ENCODE data around the gene PKHD1. TPM values are rescaled to one million over a fixed set of nuclear protein-coding genes. Genes with fewer than 3 reads are reported as not detected.
"Not testable (repeated sequence)": the region's sequence is repeated elsewhere in the genome, so short reads cannot be mapped to it uniquely, and the experiment has no call there.

The PKHD1 gene
- total RNA-seq, 2 experiments from 2014 or later: not detected

- no peaks in the 10 kb centered on the region for H3K36me3 Mint-ChIP-seq
- no peak overlapping the region for H3K27ac Mint-ChIP-seq
- no peak for DNase-seq
- no peaks in the 10 kb centered on the region for H3K4me1 Mint-ChIP-seq
- peaks cover 3% of the 10 kb centered on the region for H3K27me3 Mint-ChIP-seq
- H3K9me3 Mint-ChIP-seq: no peaks in the 10 kb centered on the region
- ATAC-seq (ENCODE audit: low read depth): no peak
- POLR2A ChIA-PET: no interaction called here
- no peak overlapping the region for H3K4me3 Mint-ChIP-seq
Measured at GRCh38 chr6:51949526-51949925, 137.9 kb downstream of the PKHD1 start.

GRCh38 chr6:51939695-51940094 lies 147.7 kb downstream of the PKHD1 start:
- H3K4me3 Mint-ChIP-seq; H3K36me3 Mint-ChIP-seq; H3K27ac Mint-ChIP-seq; H3K27me3 Mint-ChIP-seq; H3K9me3 Mint-ChIP-seq; ATAC-seq (ENCODE audit: low read depth); DNase-seq; H3K4me1 Mint-ChIP-seq; POLR2A ChIA-PET: not testable (repeated sequence)

DNA sequence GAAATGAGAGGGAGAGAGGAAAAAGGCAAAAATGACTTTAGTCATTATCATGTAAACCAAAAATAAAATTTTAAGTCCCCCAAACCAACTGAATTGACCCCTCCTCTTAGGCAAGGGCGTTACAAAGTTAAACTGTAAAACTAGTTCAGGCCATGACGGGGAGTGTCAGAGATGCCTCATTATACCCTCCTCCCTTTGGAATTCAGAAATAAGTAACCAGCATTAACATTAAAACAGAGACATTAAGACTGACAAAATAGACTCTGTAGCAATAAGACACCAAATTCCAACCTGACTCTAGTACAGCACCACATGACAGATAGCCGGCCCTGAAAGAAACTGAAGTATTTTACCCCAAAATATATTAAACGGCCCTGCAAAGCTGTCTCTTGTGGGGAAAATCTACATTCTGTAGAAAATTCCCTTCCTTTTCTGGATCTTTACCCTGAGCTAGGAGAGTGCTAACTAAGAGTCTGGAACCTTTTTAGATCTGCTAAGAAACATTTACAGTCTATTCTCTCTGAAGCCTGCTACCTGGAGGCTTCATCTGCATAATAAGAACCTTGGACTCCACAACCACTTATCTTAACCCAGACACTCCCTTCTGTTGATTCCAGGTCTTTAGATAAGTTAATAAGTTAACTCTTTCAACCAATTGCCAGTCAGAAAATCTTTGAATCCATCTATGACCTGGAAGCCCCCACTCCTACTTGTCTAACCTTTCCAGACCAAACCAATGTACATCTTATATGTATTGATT lies 150.7 kb downstream of the PKHD1 start:
- Mint-ChIP-seq H3K27ac (no peak overlapping the region), H3K36me3 (no peaks in the 10 kb centered on the region), H3K9me3 (no peaks in the 10 kb centered on the region), H3K27me3 (no peaks in the 10 kb centered on the region), H3K4me3 (no peak overlapping the region), H3K4me1 (no peaks in the 10 kb centered on the region)
- POLR2A ChIA-PET: no interaction called here
- ATAC-seq (ENCODE audit: low read depth) (no peak), DNase-seq (no peak)

DNA sequence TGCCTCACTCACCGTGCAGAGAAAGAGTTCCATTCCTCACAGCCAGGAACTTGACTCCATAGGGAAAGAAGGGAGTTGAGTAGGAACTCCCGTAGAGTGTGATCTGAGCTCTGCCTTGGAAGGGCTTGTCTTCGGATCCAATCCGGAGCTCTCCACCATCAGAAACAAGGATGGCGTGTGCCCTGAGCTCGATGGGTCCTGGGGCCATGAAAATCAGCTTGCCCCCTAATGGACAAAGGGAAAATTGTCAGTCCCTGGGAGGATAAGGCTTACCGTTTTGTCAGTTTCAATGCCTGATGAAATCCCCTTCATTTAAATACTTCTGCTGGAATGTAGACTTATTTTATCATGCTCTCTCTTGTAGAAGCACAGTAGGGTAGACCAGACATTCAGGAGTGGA lies 153.3 kb downstream of the PKHD1 start:
- Mint-ChIP-seq H3K9me3 (no peaks in the 10 kb centered on the region), H3K4me3 (no peak overlapping the region), H3K4me1 (no peaks in the 10 kb centered on the region), H3K36me3 (no peaks in the 10 kb centered on the region), H3K27me3 (no peaks in the 10 kb centered on the region), H3K27ac (no peak overlapping the region)
- POLR2A ChIA-PET: no interaction called here
- DNase-seq (no peak), ATAC-seq (ENCODE audit: low read depth) (no peak)

DNA sequence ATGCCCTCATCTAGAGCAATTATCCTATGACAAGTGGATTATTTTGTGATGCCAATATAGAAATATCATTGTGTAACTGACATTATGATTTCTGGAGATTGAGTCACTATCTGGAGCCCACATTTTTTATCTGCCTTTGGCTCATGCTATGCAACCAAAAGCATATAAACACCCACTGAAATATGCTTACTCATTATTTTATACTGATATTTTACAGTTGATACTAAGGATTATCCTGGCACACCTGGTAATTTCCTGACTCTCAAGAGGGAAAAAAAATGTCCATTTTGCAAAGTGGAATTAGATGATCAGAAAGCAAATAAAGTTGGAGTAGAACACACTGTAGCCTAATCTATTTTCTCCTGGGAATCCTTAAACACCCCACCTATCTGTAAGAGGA lies 154.5 kb downstream of the PKHD1 start:
- H3K9me3 Mint-ChIP-seq: no peaks in the 10 kb centered on the region
- POLR2A ChIA-PET: no interaction called here

DNA sequence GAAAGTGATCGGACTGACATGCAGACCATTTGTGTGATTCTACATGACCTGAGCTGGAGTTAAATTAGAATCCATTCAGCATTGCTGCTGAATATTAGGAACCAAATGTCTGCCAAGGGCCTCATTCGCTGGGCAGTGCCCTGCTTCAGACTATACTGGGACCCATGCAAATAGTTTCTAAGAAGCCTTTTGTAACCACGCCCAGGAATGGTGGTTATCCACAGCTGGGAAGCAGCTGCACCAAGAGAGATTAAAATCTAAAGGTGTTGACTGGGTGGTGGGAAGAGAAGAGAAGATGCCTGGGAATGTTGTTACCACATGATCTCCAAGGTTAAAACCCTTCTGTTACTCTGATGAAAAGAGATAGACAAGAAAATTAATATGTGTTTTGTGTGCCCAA lies 156.8 kb downstream of the PKHD1 start:
- H3K4me1 Mint-ChIP-seq: no peaks in the 10 kb centered on the region
- ATAC-seq (ENCODE audit: low read depth): no peak
- no peak overlapping the region for H3K4me3 Mint-ChIP-seq
- H3K27me3 Mint-ChIP-seq: no peaks in the 10 kb centered on the region
- POLR2A ChIA-PET: no interaction called here
- H3K36me3 Mint-ChIP-seq: no peaks in the 10 kb centered on the region
- H3K27ac Mint-ChIP-seq: no peak overlapping the region
- no peaks in the 10 kb centered on the region for H3K9me3 Mint-ChIP-seq
- DNase-seq: no peak

More for the DNA sequence above, 154.5 kb downstream of the PKHD1 start:
- no peaks in the 10 kb centered on the region for H3K27me3 Mint-ChIP-seq
- no peak overlapping the region for H3K27ac Mint-ChIP-seq
- ATAC-seq (ENCODE audit: low read depth) (no peak), DNase-seq (no peak)
- no peak overlapping the region for H3K4me3 Mint-ChIP-seq
- no peaks in the 10 kb centered on the region for H3K4me1 Mint-ChIP-seq
- H3K36me3 Mint-ChIP-seq: no peaks in the 10 kb centered on the region

- H3K4me1 Mint-ChIP-seq: no peaks in the 10 kb centered on the region
- no peak for DNase-seq
- no peaks in the 10 kb centered on the region for H3K36me3 Mint-ChIP-seq
- no peak for ATAC-seq (ENCODE audit: low read depth)
- no peaks in the 10 kb centered on the region for H3K27me3 Mint-ChIP-seq
- no peak overlapping the region for H3K4me3 Mint-ChIP-seq
- no peak overlapping the region for H3K27ac Mint-ChIP-seq
- H3K9me3 Mint-ChIP-seq: no peaks in the 10 kb centered on the region
- POLR2A ChIA-PET: no interaction called here
Measured at GRCh38 chr6:51929934-51930574, 157.4 kb downstream of the PKHD1 start.

GRCh38 chr6:51928320-51928719 lies 159.1 kb downstream of the PKHD1 start:
- ATAC-seq (ENCODE audit: low read depth) (no peak), DNase-seq (no peak)
- Mint-ChIP-seq H3K27ac (no peak overlapping the region), H3K4me3 (no peak overlapping the region), H3K9me3 (no peaks in the 10 kb centered on the region), H3K36me3 (no peaks in the 10 kb centered on the region), H3K27me3 (no peaks in the 10 kb centered on the region), H3K4me1 (no peaks in the 10 kb centered on the region)
- POLR2A ChIA-PET: no interaction called here

DNA sequence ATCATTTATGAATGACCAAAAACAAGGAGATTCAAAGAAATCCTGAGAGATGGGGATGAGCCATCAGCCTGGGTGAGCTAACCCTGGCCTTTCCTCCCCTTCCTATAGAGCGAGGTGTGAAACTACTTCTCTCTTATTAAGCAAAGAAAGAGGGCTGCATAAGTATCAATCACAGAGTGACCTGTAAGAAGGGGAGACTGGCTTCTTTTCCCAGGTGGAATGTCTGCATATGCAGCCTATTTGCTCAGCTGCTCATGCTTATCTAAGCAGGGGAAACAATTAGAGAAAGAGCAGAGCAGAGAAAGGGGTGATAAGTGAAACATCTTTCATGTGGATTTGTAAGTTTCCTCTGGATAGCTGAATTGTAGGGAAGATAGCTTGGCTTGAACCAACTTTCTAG lies 160.0 kb downstream of the PKHD1 start:
- no peaks in the 10 kb centered on the region for H3K9me3 Mint-ChIP-seq
- DNase-seq (no peak), ATAC-seq (ENCODE audit: low read depth) (no peak)
- H3K27ac Mint-ChIP-seq: no peak overlapping the region
- H3K4me3 Mint-ChIP-seq: no peak overlapping the region
- no peaks in the 10 kb centered on the region for H3K27me3 Mint-ChIP-seq
- H3K4me1 Mint-ChIP-seq: no peaks in the 10 kb centered on the region
- H3K36me3 Mint-ChIP-seq: no peaks in the 10 kb centered on the region
- POLR2A ChIA-PET: no interaction called here

DNA sequence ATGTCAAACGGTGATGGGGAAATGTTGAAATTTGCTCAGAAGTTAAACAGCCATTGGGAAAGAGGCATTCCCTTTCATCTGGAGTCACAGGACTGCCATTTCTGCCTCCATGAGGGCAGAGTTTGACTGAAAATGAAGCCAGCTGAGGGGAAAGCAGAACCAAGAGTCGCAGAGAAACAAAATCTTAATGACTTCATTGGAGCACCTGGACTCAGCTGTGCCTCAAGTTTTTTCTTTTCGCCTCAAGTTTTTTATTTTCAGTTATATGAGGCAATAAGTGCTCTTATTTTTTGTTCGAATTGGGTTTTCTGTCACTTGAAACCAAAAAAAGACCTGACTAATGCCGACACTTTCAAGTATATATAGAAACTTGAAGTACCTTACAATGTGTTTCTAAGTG lies 161.3 kb downstream of the PKHD1 start:
- no peak overlapping the region for H3K27ac Mint-ChIP-seq
- no peak for ATAC-seq (ENCODE audit: low read depth)
- H3K27me3 Mint-ChIP-seq: no peaks in the 10 kb centered on the region
- no peaks in the 10 kb centered on the region for H3K36me3 Mint-ChIP-seq
- no peaks in the 10 kb centered on the region for H3K4me1 Mint-ChIP-seq
- POLR2A ChIA-PET: no interaction called here
- peaks cover 2% of the 10 kb centered on the region for H3K9me3 Mint-ChIP-seq
- no peak overlapping the region for H3K4me3 Mint-ChIP-seq
- DNase-seq: no peak

- H3K27me3 Mint-ChIP-seq: not testable (repeated sequence)
Measured at GRCh38 chr6:51922479-51922878, 164.9 kb downstream of the PKHD1 start.

GRCh38 chr6:51918347-51918746 lies 169.1 kb downstream of the PKHD1 start:
- POLR2A ChIA-PET; H3K4me3 Mint-ChIP-seq; H3K9me3 Mint-ChIP-seq; H3K36me3 Mint-ChIP-seq; DNase-seq; ATAC-seq (ENCODE audit: low read depth); H3K4me1 Mint-ChIP-seq; H3K27ac Mint-ChIP-seq; H3K27me3 Mint-ChIP-seq: not testable (repeated sequence)

More at GRCh38 chr6:51922479-51922878, 164.9 kb downstream of the PKHD1 start:
- H3K9me3 Mint-ChIP-seq; POLR2A ChIA-PET; H3K36me3 Mint-ChIP-seq; DNase-seq; H3K27ac Mint-ChIP-seq; H3K4me1 Mint-ChIP-seq; H3K4me3 Mint-ChIP-seq; ATAC-seq (ENCODE audit: low read depth): not testable (repeated sequence)

- DNase-seq (no peak), ATAC-seq (ENCODE audit: low read depth) (no peak)
- POLR2A ChIA-PET: no interaction called here
- Mint-ChIP-seq H3K4me3 (no peak overlapping the region), H3K9me3 (peaks cover 3% of the 10 kb centered on the region), H3K27me3 (peaks cover 10% of the 10 kb centered on the region), H3K27ac (no peak overlapping the region), H3K4me1 (no peaks in the 10 kb centered on the region), H3K36me3 (no peaks in the 10 kb centered on the region)
Measured at GRCh38 chr6:51915098-51915497, 172.3 kb downstream of the PKHD1 start.

DNA sequence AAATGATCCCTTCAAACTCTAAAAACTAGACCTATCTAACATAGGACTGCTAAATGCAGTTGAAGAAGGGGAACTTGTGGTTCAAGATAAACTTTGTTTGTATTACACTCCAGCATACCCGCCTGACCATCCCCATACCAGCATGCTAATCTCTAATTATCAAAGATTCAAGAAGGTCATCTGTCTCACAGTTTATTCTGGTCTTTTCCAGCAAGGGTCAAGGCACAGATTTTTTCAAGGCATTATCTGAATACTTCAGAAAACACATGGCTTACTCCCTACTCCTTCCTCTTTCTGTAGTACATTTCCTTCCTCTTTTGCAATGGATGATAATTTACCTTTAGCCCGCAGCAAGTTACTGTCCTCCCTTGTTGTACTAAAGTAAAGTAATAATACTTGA lies 174.1 kb downstream of the PKHD1 start:
- no peak overlapping the region for H3K4me3 Mint-ChIP-seq
- no peaks in the 10 kb centered on the region for H3K4me1 Mint-ChIP-seq
- no peaks in the 10 kb centered on the region for H3K36me3 Mint-ChIP-seq
- peaks cover 10% of the 10 kb centered on the region for H3K27me3 Mint-ChIP-seq
- no peak overlapping the region for H3K27ac Mint-ChIP-seq
- DNase-seq (no peak), ATAC-seq (ENCODE audit: low read depth) (no peak)
- POLR2A ChIA-PET: no interaction called here
- H3K9me3 Mint-ChIP-seq: peaks cover under 1% of the 10 kb centered on the region
